ENCODE data around the gene GLOD4.

GRCh38 chr17:773016-773415 is 9.1 kb downstream of the GLOD4 start:
- no peak for TF ChIP-seq POLR2A (IDR thresholded peaks at IDR 0.05)
- TF ChIP-seq CTCF (IDR thresholded peaks at IDR 0.05), result no peak
